Body of pancreas (tissue), 4 donors: ENCODE results near the gene FAM124A.

ENCODE experiments used
- CTCF ChIP-seq, 7 experiments: fragments of 450-650 bp in 4 of 7; fragments of 200-600 bp in 3 of 7; sonication (generic) in 3 of 7; IDR thresholded peaks; one replicate each; pipeline ENCODE4 v1.5.1; 2016 to 2019; ENCODE audit warnings: antibody characterized with exemption in 7 of 7
- POLR2A ChIP-seq, 3 donors: fragments of 450-650 bp; IDR thresholded peaks; one replicate each; pipeline ENCODE4 v1.6.1; 2016; ENCODE audit warnings: antibody characterized with exemption in 3 of 3, mild to moderate bottlenecking in 2 of 3

- TF ChIP-seq CTCF (IDR thresholded peaks at IDR 0.05) (no peak), POLR2A (IDR thresholded peaks at IDR 0.05) (no peak)
Observed at GRCh38 chr13:51275101-51275500, 52.9 kb downstream of the FAM124A start.
